SU-DHL-6 (cell line): ENCODE results near the gene COMMD2.

Experiments used
- H2AFZ ChIP-seq: fragments of 200-600 bp; sonication (generic); 2 replicates; pipeline ENCODE4 v1.6.1; 2014; ENCODE audit warnings: low read depth, mild to moderate bottlenecking, moderate library complexity, mixed read lengths, antibody characterized with exemption, low read length; ENCODE audit not compliant: severe bottlenecking
- H3F3A ChIP-seq: fragments of 200-600 bp; shearing (Covaris generic); 2 replicates; pipeline ENCODE4 v1.6.0; 2016; ENCODE audit warnings: antibody characterized with exemption, mild to moderate bottlenecking; ENCODE audit not compliant: insufficient read depth
- H3K27ac ChIP-seq: fragments of 200-600 bp; sonication (generic); 2 replicates; pipeline ENCODE4 v1.5.1; 2016; ENCODE audit warnings: low read depth, mild to moderate bottlenecking, low read length, moderate library complexity, mixed read lengths
- H3K27me3 ChIP-seq: fragments of 200-600 bp; sonication (generic), shearing (Covaris generic); 2 replicates; pipeline ENCODE4 v1.6.0; 2014; ENCODE audit warnings: mild to moderate bottlenecking, low read length
- H3K36me3 ChIP-seq: fragments of 200-600 bp; sonication (generic); 2 replicates; pipeline ENCODE4 v1.6.1; 2014; ENCODE audit warnings: mild to moderate bottlenecking, low read length, mixed read lengths
- H3K4me2 ChIP-seq: fragments of 300-600, 200-600 bp; shearing (Covaris generic), sonication (generic); 2 replicates; pipeline ENCODE4 v1.6.0; 2014; ENCODE audit warnings: low read length, low read depth, mild to moderate bottlenecking; ENCODE audit not compliant: poor library complexity, severe bottlenecking
- H3K4me3 ChIP-seq: fragments of 200-600 bp; sonication (generic); 2 replicates; pipeline ENCODE4 v1.5.1; 2014; ENCODE audit warnings: antibody characterized with exemption, low read length, mild to moderate bottlenecking, mixed read lengths; ENCODE audit not compliant: insufficient read depth, poor library complexity, severe bottlenecking
- H3K79me2 ChIP-seq: fragments of 200-600 bp; sonication (generic); 2 replicates; pipeline ENCODE4 v1.6.1; 2014; ENCODE audit warnings: mild to moderate bottlenecking, low read length, moderate library complexity; ENCODE audit not compliant: insufficient read depth
- H3K9ac ChIP-seq: fragments of 200-600 bp; sonication (generic); 2 replicates; pipeline ENCODE4 v1.7.0; 2014; ENCODE audit warnings: mild to moderate bottlenecking, low read length
- H3K9me2 ChIP-seq: fragments of 200-600 bp; sonication (generic); replicated peaks from 2 replicates; pipeline ENCODE4 v1.6.1; 2014; ENCODE audit warnings: low read length; ENCODE audit not compliant: insufficient read depth
- H3K9me3 ChIP-seq: fragments of 200-600 bp; sonication (generic); 2 replicates; pipeline ENCODE4 v1.6.1; 2014; ENCODE audit warnings: low read length, mixed read lengths; ENCODE audit not compliant: insufficient read depth
- H4K20me1 ChIP-seq: fragments of 200-600 bp; sonication (generic); 2 replicates; pipeline ENCODE4 v1.6.1; 2014; ENCODE audit warnings: low read depth, mild to moderate bottlenecking, antibody characterized with exemption, low read length, moderate library complexity, mixed read lengths
- CTCF ChIP-seq: fragments of 200-600 bp; sonication (generic); IDR thresholded peaks from one replicate; pipeline ENCODE4 v1.5.1; 2017; ENCODE audit warnings: antibody characterized with exemption, mild to moderate bottlenecking, low read length, moderate library complexity; ENCODE audit not compliant: insufficient read depth, poor library complexity, severe bottlenecking
- EZH2phosphoT487 ChIP-seq: fragments of 200-600 bp; sonication (generic), shearing (Covaris generic); conservative IDR thresholded peaks from 2 replicates; pipeline ENCODE4 v1.6.1; 2018; ENCODE audit warnings: mild to moderate bottlenecking, antibody characterized with exemption, low read length, moderate library complexity, mixed read lengths

Gene COMMD2

GRCh38 chr3:149783576-149783975 is 31.3 kb upstream of the COMMD2 start:
- H3K27ac ChIP-seq = no peak overlapping the region; the same call in 1 of the 2 replicates
- H3K9me2 ChIP-seq = no peaks in the 10 kb centered on the region
- H3K4me3 ChIP-seq = no peak overlapping the region
- no peak overlapping the region for H3K4me2 ChIP-seq
- H3F3A ChIP-seq = no peaks in the 10 kb centered on the region
- no peaks in the 10 kb centered on the region for H3K9me3 ChIP-seq
- H3K27me3 ChIP-seq = no peaks in the 10 kb centered on the region
- H4K20me1 ChIP-seq = no peaks in the 10 kb centered on the region
- no peak overlapping the region for H3K9ac ChIP-seq
- H3K36me3 ChIP-seq = no peaks in the 10 kb centered on the region
- no peak overlapping the region for H2AFZ ChIP-seq
- TF ChIP-seq EZH2phosphoT487 = no peak
- no peak for TF ChIP-seq CTCF
- H3K79me2 ChIP-seq = no peaks in the 10 kb centered on the region

- Histone ChIP-seq H3K36me3 (no peaks in the 10 kb centered on the region), H3K27ac (no peak overlapping the region), H3K27me3 (no peaks in the 10 kb centered on the region), H3K9me2 (no peaks in the 10 kb centered on the region), H3K4me2 (peak overlapping the region; percentile 42), H2AFZ (no peak overlapping the region), H3K4me3 (no peak overlapping the region), H3K79me2 (no peaks in the 10 kb centered on the region), H3F3A (no peaks in the 10 kb centered on the region), H3K9me3 (no peaks in the 10 kb centered on the region), H4K20me1 (no peaks in the 10 kb centered on the region), H3K9ac (no peak overlapping the region)
- TF ChIP-seq CTCF (no peak), EZH2phosphoT487 (no peak)
Measured at GRCh38 chr3:149781741-149782140, 29.5 kb upstream of the COMMD2 start.

- Histone ChIP-seq H3K79me2 (no peaks in the 10 kb centered on the region), H3K27ac (peak overlapping the region; percentile 33; the same call in 1 of the 2 replicates), H4K20me1 (no peaks in the 10 kb centered on the region), H3F3A (no peaks in the 10 kb centered on the region), H3K4me3 (no peak overlapping the region), H3K27me3 (no peaks in the 10 kb centered on the region), H3K9me2 (no peaks in the 10 kb centered on the region), H2AFZ (no peak overlapping the region), H3K9ac (no peak overlapping the region), H3K36me3 (no peaks in the 10 kb centered on the region), H3K4me2 (peak overlapping the region; percentile 42), H3K9me3 (no peaks in the 10 kb centered on the region)
- no peak for TF ChIP-seq CTCF
- TF ChIP-seq EZH2phosphoT487 = no peak
Measured at GRCh38 chr3:149781211-149781610, 28.9 kb upstream of the COMMD2 start.
